Tibial nerve (tissue), 3 donors: Measurements from ENCODE around the gene ACTR3C.

ENCODE experiments used
- POLR2A ChIP-seq, 2 donors: fragments of 450-650 bp; IDR thresholded peaks; one replicate each; pipeline ENCODE4 v1.6.1; 2017; ENCODE audit warnings: antibody characterized with exemption in 2 of 2, mild to moderate bottlenecking in 2 of 2, moderate library complexity in 2 of 2
- TF ChIP-seq, protein P1 (sequence below), 5 experiments: fragments of 200-600 bp in 3 of 5; fragments of 450-650 bp in 2 of 5; sonication (generic) in 3 of 5; IDR thresholded peaks; one replicate each; pipeline ENCODE4 v1.5.1; 2016 to 2019; ENCODE audit warnings: antibody characterized with exemption in 5 of 5, mild to moderate bottlenecking in 3 of 5, moderate library complexity in 2 of 5

DNA sequence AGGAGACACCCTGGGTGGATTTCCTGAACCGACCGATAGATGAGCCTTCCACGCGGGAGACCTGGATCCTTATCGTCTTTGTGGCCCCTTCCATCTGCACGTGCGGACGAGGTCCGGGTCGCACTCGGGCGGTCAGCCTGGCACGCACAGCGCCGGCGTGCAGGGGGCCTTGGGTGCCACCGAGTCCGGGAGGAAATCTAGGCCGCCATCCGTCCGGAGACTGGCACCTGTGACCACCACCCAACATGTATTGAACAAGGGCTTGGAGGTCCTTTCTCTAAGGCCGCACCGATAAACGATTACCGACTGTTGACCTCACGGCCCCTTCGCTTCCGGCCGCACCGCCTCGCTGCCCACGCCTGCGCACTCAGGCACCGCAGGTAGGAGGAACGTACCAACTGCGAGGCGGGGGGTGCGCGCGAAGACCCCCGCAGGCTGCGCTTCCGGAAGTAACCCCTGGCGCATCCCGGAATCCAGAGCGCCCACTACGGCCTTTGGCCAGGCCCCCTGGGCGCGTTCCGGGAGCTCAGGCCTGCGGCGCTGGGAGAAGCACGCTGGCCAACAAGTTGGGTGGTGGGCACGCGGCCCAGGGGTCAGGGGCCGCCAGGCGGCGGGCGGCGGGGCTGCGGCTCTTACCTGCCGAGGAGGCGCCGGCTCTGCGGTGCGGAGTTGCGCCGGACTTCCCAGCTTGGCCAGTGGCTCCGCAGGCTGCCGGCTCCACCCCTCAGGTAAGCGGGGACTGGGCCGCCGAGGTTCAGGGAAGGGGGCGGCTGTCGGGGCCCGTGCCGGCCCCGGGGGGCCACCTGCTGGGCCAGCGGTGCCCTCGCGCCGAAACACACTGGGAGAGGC lies at the start of gene ACTR3C, which contains the start of gene LRRC61:
- TF ChIP-seq, protein P1, sequence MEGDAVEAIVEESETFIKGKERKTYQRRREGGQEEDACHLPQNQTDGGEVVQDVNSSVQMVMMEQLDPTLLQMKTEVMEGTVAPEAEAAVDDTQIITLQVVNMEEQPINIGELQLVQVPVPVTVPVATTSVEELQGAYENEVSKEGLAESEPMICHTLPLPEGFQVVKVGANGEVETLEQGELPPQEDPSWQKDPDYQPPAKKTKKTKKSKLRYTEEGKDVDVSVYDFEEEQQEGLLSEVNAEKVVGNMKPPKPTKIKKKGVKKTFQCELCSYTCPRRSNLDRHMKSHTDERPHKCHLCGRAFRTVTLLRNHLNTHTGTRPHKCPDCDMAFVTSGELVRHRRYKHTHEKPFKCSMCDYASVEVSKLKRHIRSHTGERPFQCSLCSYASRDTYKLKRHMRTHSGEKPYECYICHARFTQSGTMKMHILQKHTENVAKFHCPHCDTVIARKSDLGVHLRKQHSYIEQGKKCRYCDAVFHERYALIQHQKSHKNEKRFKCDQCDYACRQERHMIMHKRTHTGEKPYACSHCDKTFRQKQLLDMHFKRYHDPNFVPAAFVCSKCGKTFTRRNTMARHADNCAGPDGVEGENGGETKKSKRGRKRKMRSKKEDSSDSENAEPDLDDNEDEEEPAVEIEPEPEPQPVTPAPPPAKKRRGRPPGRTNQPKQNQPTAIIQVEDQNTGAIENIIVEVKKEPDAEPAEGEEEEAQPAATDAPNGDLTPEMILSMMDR (IDR thresholded peaks at IDR 0.05) = no peak
- no peak for TF ChIP-seq POLR2A (IDR thresholded peaks at IDR 0.05)
